ENCODE results near the gene CBX8. TPM values are rescaled to one million over a fixed set of nuclear protein-coding genes. Genes with fewer than 3 reads are reported as not detected.

The CBX8 gene
- polyA plus RNA-seq, 1 experiment: 0.32 TPM

- ChIA-PET POLR2A (no interaction called here), CTCF (interaction anchor here (2.8 kb wide), 1 partner anchor 43 kb away, joined by 8 read pairs; no protein-coding TSS in a partner anchor)
- H3K27me3 ChIP-seq (ENCODE audit: control insufficient read depth, insufficient read depth, low read length): peaks cover 9% of the 10 kb centered on the region
- no peak for DNase-seq (ENCODE audit: low read depth)
- H3K36me3 ChIP-seq (ENCODE audit: control insufficient read depth, insufficient read depth, low read length): no peaks in the 10 kb centered on the region
- TF ChIP-seq CTCF (IDR thresholded peaks at IDR 0.05; ENCODE audit: insufficient read depth, low read depth, low read length): no peak
- no peak overlapping the region for H3K4me3 ChIP-seq (ENCODE audit: low read depth, low read length)
Measured at GRCh38 chr17:79784353-79785016, 12.4 kb downstream of the CBX8 start.

GRCh38 chr17:79783891-79784290 lies 13.0 kb downstream of the CBX8 start:
- Histone ChIP-seq H3K4me3 (ENCODE audit: low read depth, low read length) (no peak overlapping the region), H3K27me3 (ENCODE audit: control insufficient read depth, insufficient read depth, low read length) (peaks cover 4% of the 10 kb centered on the region), H3K36me3 (ENCODE audit: control insufficient read depth, insufficient read depth, low read length) (no peaks in the 10 kb centered on the region)
- CTCF ChIA-PET: interaction anchor here (0.6 kb wide), 1 partner anchor 161 kb away, joined by 3 read pairs; no protein-coding TSS in a partner anchor
- DNase-seq (ENCODE audit: low read depth): no peak
- no peak for TF ChIP-seq CTCF (IDR thresholded peaks at IDR 0.05; ENCODE audit: insufficient read depth, low read depth, low read length)
- POLR2A ChIA-PET: no interaction called here

GRCh38 chr17:79781736-79782575 lies 14.9 kb downstream of the CBX8 start:
- DNase-seq (ENCODE audit: low read depth): no peak
- Histone ChIP-seq H3K27me3 (ENCODE audit: control insufficient read depth, insufficient read depth, low read length) (peaks cover 4% of the 10 kb centered on the region), H3K4me3 (ENCODE audit: low read depth, low read length) (no peak overlapping the region), H3K36me3 (ENCODE audit: control insufficient read depth, insufficient read depth, low read length) (no peaks in the 10 kb centered on the region)
- ChIA-PET POLR2A (no interaction called here), CTCF (interaction anchor here (0.8 to 1.3 kb wide), 2 partner anchors 8 to 137 kb away, joined by 3 to 5 read pairs; no protein-coding TSS in a partner anchor)
- no peak for TF ChIP-seq CTCF (IDR thresholded peaks at IDR 0.05; ENCODE audit: insufficient read depth, low read depth, low read length)

GRCh38 chr17:79781012-79781650 lies 15.7 kb downstream of the CBX8 start:
- no peak for TF ChIP-seq CTCF (IDR thresholded peaks at IDR 0.05; ENCODE audit: insufficient read depth, low read depth, low read length)
- DNase-seq (ENCODE audit: low read depth): no peak
- peaks cover 10% of the 10 kb centered on the region for H3K27me3 ChIP-seq (ENCODE audit: control insufficient read depth, insufficient read depth, low read length)
- no peak overlapping the region for H3K4me3 ChIP-seq (ENCODE audit: low read depth, low read length)
- no peaks in the 10 kb centered on the region for H3K36me3 ChIP-seq (ENCODE audit: control insufficient read depth, insufficient read depth, low read length)
- ChIA-PET CTCF (interaction anchor here (0.8 to 1.3 kb wide), 2 partner anchors 9 to 138 kb away, joined by 3 to 5 read pairs; no protein-coding TSS in a partner anchor), POLR2A (no interaction called here)
